ENCODE results near the gene RAVER2. TPM values are rescaled to one million over a fixed set of nuclear protein-coding genes. Genes with fewer than 3 reads are reported as not detected.
"Not testable (repeated sequence)": the region's sequence is repeated elsewhere in the genome, so short reads cannot be mapped to it uniquely, and the experiment has no call there.

Gene RAVER2
- polyA plus RNA-seq, 4 donors: 23.7 to 30.5 (median 26.7) TPM

- DNase-seq (ENCODE audit: low read depth in 4 of 4, low spot score in 2 of 4): no peak
Observed at GRCh38 chr1:64801851-64802523, 57.1 kb downstream of the RAVER2 start.

GRCh38 chr1:64809309-64809708 is 64.4 kb downstream of the RAVER2 start:
- no peak for DNase-seq (ENCODE audit: low read depth in 4 of 4, low spot score in 2 of 4)

GRCh38 chr1:64810001-64810400 is 65.1 kb downstream of the RAVER2 start:
- DNase-seq (ENCODE audit: low read depth in 4 of 4, low spot score in 2 of 4): no peak

- no peak for DNase-seq (ENCODE audit: low read depth in 4 of 4, low spot score in 2 of 4)
Observed at GRCh38 chr1:64811131-64811530, 66.3 kb downstream of the RAVER2 start.

- DNase-seq (ENCODE audit: low read depth in 4 of 4, low spot score in 2 of 4): no peak
Observed at GRCh38 chr1:64814427-64814826, 69.6 kb downstream of the RAVER2 start.

- DNase-seq (ENCODE audit: low read depth in 4 of 4, low spot score in 2 of 4): not testable (repeated sequence)
Observed at GRCh38 chr1:64817364-64817763, 72.5 kb downstream of the RAVER2 start.

- not testable (repeated sequence) for DNase-seq (ENCODE audit: low read depth in 4 of 4, low spot score in 2 of 4)
Observed at GRCh38 chr1:64820572-64820971, 75.7 kb downstream of the RAVER2 start.

- DNase-seq (ENCODE audit: low read depth in 4 of 4, low spot score in 2 of 4): no peak
Observed at GRCh38 chr1:64822621-64823020, 77.7 kb downstream of the RAVER2 start.

- DNase-seq (ENCODE audit: low read depth in 4 of 4, low spot score in 2 of 4): peak; percentile 45 to 81 (median 58)
Observed at GRCh38 chr1:64823691-64824476, 79.0 kb downstream of the RAVER2 start.

GRCh38 chr1:64826991-64827390 is 82.1 kb downstream of the RAVER2 start:
- DNase-seq (ENCODE audit: low read depth in 4 of 4, low spot score in 2 of 4): no peak

GRCh38 chr1:64828829-64829228 is 84.0 kb downstream of the RAVER2 start:
- no peak for DNase-seq (ENCODE audit: low read depth in 4 of 4, low spot score in 2 of 4)

GRCh38 chr1:64829411-64830029 is 84.6 kb downstream of the RAVER2 start:
- peak in 2 of 4 donors; percentile 16 to 27 for DNase-seq (ENCODE audit: low read depth in 4 of 4, low spot score in 2 of 4)

- no peak for DNase-seq (ENCODE audit: low read depth in 4 of 4, low spot score in 2 of 4)
Observed at GRCh38 chr1:64830030-64830651, 85.3 kb downstream of the RAVER2 start.

- no peak for DNase-seq (ENCODE audit: low read depth in 4 of 4, low spot score in 2 of 4)
Observed at GRCh38 chr1:64834734-64835133, 89.9 kb downstream of the RAVER2 start.

GRCh38 chr1:64836802-64837201 is 91.9 kb downstream of the RAVER2 start:
- DNase-seq (ENCODE audit: low read depth in 4 of 4, low spot score in 2 of 4): no peak

GRCh38 chr1:64838486-64838885 is 93.6 kb downstream of the RAVER2 start:
- no peak for DNase-seq (ENCODE audit: low read depth in 4 of 4, low spot score in 2 of 4)

GRCh38 chr1:64839261-64839660 is 94.4 kb downstream of the RAVER2 start:
- DNase-seq (ENCODE audit: low read depth in 4 of 4, low spot score in 2 of 4): no peak

GRCh38 chr1:64839732-64840405 is 95.0 kb downstream of the RAVER2 start:
- peak in 1 of 4 donors; percentile 8 for DNase-seq (ENCODE audit: low read depth in 4 of 4, low spot score in 2 of 4)

- DNase-seq (ENCODE audit: low read depth in 4 of 4, low spot score in 2 of 4): no peak
Observed at GRCh38 chr1:64841330-64842065, 96.6 kb downstream of the RAVER2 start.

GRCh38 chr1:64842224-64842623 is 97.3 kb downstream of the RAVER2 start:
- DNase-seq (ENCODE audit: low read depth in 4 of 4, low spot score in 2 of 4): no peak
